GM12878 (cell line): Measurements from ENCODE around the gene GNB5. TPM values are rescaled to one million over a fixed set of nuclear protein-coding genes. Genes with fewer than 3 reads are reported as not detected.

Source experiments
- ATAC-seq: fragments of 200-7000 bp; cut with Tn5 transposase; 3 replicates; pipeline ENCODE4 v1.9.1; 2020; ENCODE audit warnings: mild to moderate bottlenecking, moderate library complexity
- BruUV-seq: library from RNA; stranded (reverse); fragments of 400-500 nt; replicated peaks from 2 replicates; lab custom pipeline; 2021; lab: Mats Ljungman, UMichigan
- CTCF ChIA-PET: fragments of 300-600 bp; sonication (Branson Sonifier 250); formaldehyde crosslinking; extraction: SDS; loops from one replicate; lab custom pipeline; 2021; ENCODE audit warnings: inconsistent platforms; lab: Yijun Ruan, JAX
- POLR2A ChIA-PET: fragments of 350-600 bp; formaldehyde crosslinking; extraction: SDS; loops from one replicate; lab custom pipeline; 2021; ENCODE audit warnings: inconsistent platforms; lab: Charles Lee
- RAD21 ChIA-PET: fragments of 300-600 bp; sonication (Branson Sonifier 250); formaldehyde crosslinking; loops from one replicate; lab custom pipeline; 2023; ENCODE audit warnings: antibody characterized with exemption; ENCODE audit not compliant: unreplicated experiment; lab: Charles Lee
- SMC1A ChIA-PET: fragments of 300-600 bp; sonication (Branson Sonifier 250); formaldehyde crosslinking; loops from one replicate; lab custom pipeline; 2023; ENCODE audit not compliant: unreplicated experiment, uncharacterized antibody; lab: Charles Lee
- DNase-seq: peaks from one replicate; pipeline ENCODE4 v3.0.0-alpha.2; 2011; ENCODE audit warnings: low read depth, low spot score
- FAIRE-seq: peaks from 3 replicates; lab custom pipeline; 2011; peaks lifted over from hg19 to GRCh38; lab: Jason Lieb, UNC
- H2AFZ ChIP-seq: 2 replicates; pipeline ENCODE4 v1.6.0; 2011; ENCODE audit warnings: low read depth, low read length, control low read depth; ENCODE audit not compliant: control insufficient read depth
- H3K27ac ChIP-seq: 2 replicates; pipeline ENCODE4 v1.5.1; 2011; ENCODE audit warnings: control low read depth; ENCODE audit not compliant: control insufficient read depth, insufficient read depth
- H3K27me3 ChIP-seq, 2 experiments: replicated peaks in 1 of 2; 2 replicates each; pipeline versions ENCODE4 v1.6.0 to v1.6.1; 2011; ENCODE audit warnings: low read length in 1 of 2; ENCODE audit not compliant: control insufficient read depth in 2 of 2, insufficient read depth in 2 of 2
- H3K36me3 ChIP-seq, 2 experiments: 2 replicates each; pipeline ENCODE4 v1.5.1; 2011; ENCODE audit warnings: low read length in 1 of 2; ENCODE audit not compliant: control insufficient read depth in 2 of 2, insufficient read depth in 2 of 2
- H3K4me1 ChIP-seq: 2 replicates; pipeline ENCODE4 v1.6.1; 2011; ENCODE audit warnings: mild to moderate bottlenecking, low read length, moderate library complexity, mixed read lengths; ENCODE audit not compliant: control insufficient read depth, insufficient read depth
- H3K4me2 ChIP-seq: 2 replicates; pipeline ENCODE4 v1.6.0; 2011; ENCODE audit warnings: control low read depth; ENCODE audit not compliant: control insufficient read depth, insufficient read depth
- H3K4me3 ChIP-seq: fragments of 200-600 bp; sonication (generic); 2 replicates; pipeline ENCODE4 v1.5.1; 2016
- H3K79me2 ChIP-seq: 2 replicates; pipeline ENCODE4 v1.6.0; 2011; ENCODE audit warnings: low read length; ENCODE audit not compliant: control insufficient read depth, insufficient read depth
- H3K9ac ChIP-seq: 2 replicates; pipeline ENCODE4 v1.8.0; 2011; ENCODE audit warnings: low read length, control low read depth, mixed read lengths; ENCODE audit not compliant: control insufficient read depth, insufficient read depth
- H3K9me3 ChIP-seq: replicated peaks from 3 replicates; pipeline ENCODE4 v1.5.1; 2011; ENCODE audit warnings: mild to moderate bottlenecking, low read length; ENCODE audit not compliant: control insufficient read depth, insufficient read depth
- H4K20me1 ChIP-seq: 2 replicates; pipeline ENCODE4 v1.6.0; 2011; ENCODE audit not compliant: control insufficient read depth, insufficient read depth
- ETV6 ChIP-seq, 2 experiments: fragments of 450-650 bp in 1 of 2; IDR thresholded peaks in 1 of 2; conservative IDR thresholded peaks in 1 of 2; 2 replicates each; pipeline ENCODE4 v1.6.1; 2014; ENCODE audit warnings: antibody characterized with exemption in 1 of 2, borderline replicate concordance in 1 of 2, low read depth in 1 of 2, mild to moderate bottlenecking in 1 of 2, moderate library complexity in 1 of 2
- FOXM1 ChIP-seq: IDR thresholded peaks from 2 replicates; pipeline ENCODE4 v1.6.1; 2012; ENCODE audit warnings: low read depth, mild to moderate bottlenecking, inconsistent platforms, low read length, moderate library complexity
- NFIC ChIP-seq: IDR thresholded peaks from 2 replicates; pipeline ENCODE4 v1.6.1; 2012; ENCODE audit warnings: low read depth, mild to moderate bottlenecking, inconsistent platforms, low read length, moderate library complexity
- whole genome bisulfite sequencing: methylation state at CpG from one replicate; pipeline ENCODE4 v1.1.6; 2016; ENCODE audit warnings: low lambda C conversion rate; ENCODE audit not compliant: insufficient replicate concordance, insufficient coverage; ENCODE audit errors: missing lambda C conversion rate; 5-methylcytosine and 5-hydroxymethylcytosine counted together
- in situ Hi-C: fragments of 300-500 bp; cut with MboI; formaldehyde crosslinking; loops from 9 replicates; pipeline ENCODE4 v1.14.3; 2018; ENCODE audit warnings: mixed read lengths
- intact Hi-C: fragments of 100-400 bp; cut with micrococcal nuclease; formaldehyde crosslinking; loops from one replicate; pipeline ENCODE4 v1.14.2; 2022; ENCODE audit not compliant: unreplicated experiment
- polyA plus RNA-seq, 11 experiments: library from polyadenylated mRNA; depleted of rRNA in 4 of 11; unstranded in 6 of 11; stranded (reverse) in 5 of 11; fragments of >200 nt; fragmentation: Nextera tagmentation in 4 of 11; fragmentation: Illumina TruSeq in 1 of 11; extraction: Ambion mirVana in 4 of 11; extraction: Trizol in 1 of 11; gene quantifications; 1 replicate in 1 of 11; 2 replicates in 10 of 11; pipeline versions ENCODE4 v1.2.1 to v1.2.3, GENCODE V29; 2011 to 2016; ENCODE audit warnings: inconsistent platforms in 2 of 11, missing spikeins in 2 of 11, low read depth in 1 of 11
- total RNA-seq, 4 experiments: library from RNA; depleted of rRNA in 3 of 4; stranded (reverse); fragments of >200 nt in 3 of 4; fragmentation: Illumina TruSeq in 1 of 4; extraction: Trizol in 1 of 4; gene quantifications; 2 replicates each; pipeline versions ENCODE4 v1.2.1 to v1.2.3, GENCODE V29; 2013 to 2021
- TF ChIP-seq, protein P1 (sequence below): fragments of 450-650 bp; IDR thresholded peaks from 2 replicates; pipeline ENCODE4 v1.6.1; 2018; ENCODE audit warnings: mild to moderate bottlenecking, low read depth, moderate library complexity; ENCODE audit not compliant: partially characterized antibody

GNB5 gene
- total and polyA plus RNA-seq, 10 of the 15 experiments (the other 5 are each of a cell fraction or from before 2014, with no cell fraction given) = 2.4 to 25.9 (median 15.2) TPM

DNA sequence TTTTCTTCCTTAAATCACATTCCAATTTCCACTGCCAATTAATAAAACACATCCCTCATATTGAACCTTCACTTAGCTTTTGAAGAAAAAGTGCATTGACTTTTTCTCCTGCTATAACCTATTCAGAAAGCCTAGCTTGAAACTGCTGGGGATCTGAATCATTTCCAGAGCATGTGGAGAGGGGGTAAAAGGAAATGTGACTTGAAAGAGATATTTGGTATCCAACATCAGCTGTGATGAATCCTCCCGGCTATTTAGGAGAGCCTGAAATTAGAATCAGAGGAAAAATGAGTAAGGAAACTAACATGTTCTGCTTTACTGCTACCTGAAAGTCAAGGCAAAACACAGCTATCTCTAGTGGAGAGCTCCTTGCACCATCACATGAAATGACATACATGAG lies 2.6 kb upstream of the GNB5 start (continued):
- TF ChIP-seq, protein P1, sequence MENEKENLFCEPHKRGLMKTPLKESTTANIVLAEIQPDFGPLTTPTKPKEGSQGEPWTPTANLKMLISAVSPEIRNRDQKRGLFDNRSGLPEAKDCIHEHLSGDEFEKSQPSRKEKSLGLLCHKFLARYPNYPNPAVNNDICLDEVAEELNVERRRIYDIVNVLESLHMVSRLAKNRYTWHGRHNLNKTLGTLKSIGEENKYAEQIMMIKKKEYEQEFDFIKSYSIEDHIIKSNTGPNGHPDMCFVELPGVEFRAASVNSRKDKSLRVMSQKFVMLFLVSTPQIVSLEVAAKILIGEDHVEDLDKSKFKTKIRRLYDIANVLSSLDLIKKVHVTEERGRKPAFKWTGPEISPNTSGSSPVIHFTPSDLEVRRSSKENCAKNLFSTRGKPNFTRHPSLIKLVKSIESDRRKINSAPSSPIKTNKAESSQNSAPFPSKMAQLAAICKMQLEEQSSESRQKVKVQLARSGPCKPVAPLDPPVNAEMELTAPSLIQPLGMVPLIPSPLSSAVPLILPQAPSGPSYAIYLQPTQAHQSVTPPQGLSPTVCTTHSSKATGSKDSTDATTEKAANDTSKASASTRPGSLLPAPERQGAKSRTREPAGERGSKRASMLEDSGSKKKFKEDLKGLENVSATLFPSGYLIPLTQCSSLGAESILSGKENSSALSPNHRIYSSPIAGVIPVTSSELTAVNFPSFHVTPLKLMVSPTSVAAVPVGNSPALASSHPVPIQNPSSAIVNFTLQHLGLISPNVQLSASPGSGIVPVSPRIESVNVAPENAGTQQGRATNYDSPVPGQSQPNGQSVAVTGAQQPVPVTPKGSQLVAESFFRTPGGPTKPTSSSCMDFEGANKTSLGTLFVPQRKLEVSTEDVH = no peak
- TF ChIP-seq ETV6 (conservative IDR thresholded peaks at IDR 0.05 in 1 of 2, IDR thresholded peaks at IDR 0.05 in 1 of 2; ENCODE audit: borderline replicate concordance in 1 of 2, low read depth in 1 of 2) = no peak
- TF ChIP-seq, all 136 proteins: peak for 0

DNA sequence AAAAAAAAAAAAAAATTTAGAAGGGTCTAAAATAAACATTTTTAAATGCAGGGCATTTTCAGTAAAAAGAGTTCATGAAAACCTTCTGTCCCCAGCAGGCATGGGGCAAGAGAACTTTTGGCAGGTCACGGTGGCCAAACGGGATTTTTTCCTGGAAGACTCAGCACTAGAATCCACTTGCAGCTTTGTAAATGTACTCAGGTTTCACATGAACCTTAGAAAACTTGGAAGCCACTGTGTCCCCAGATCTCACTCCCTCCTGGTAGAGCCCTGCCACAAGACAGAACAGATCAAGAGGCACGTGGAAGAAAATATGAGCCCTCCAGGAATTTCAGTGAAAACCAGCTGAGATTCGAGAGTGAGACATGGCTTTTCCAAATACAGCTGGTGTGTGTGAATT lies 2.1 kb upstream of the GNB5 start:
- CTCF ChIA-PET = interaction anchor here (1.0 to 2.4 kb wide), 4 partner anchors 9 to 24 kb away, joined by 3 to 23 read pairs (median 7); no protein-coding TSS in a partner anchor
- Histone ChIP-seq H3K9me3 (no peaks in the 10 kb centered on the region; the same call in 2 of the 3 replicates), H3K79me2 (no peaks in the 10 kb centered on the region), H3K27ac (no peak overlapping the region), H3K36me3 (no peaks in the 10 kb centered on the region), H3K4me2 (no peak overlapping the region), H3K4me1 (peaks cover 3% of the 10 kb centered on the region; the same call in 1 of the 2 replicates), H3K27me3 (no peaks in the 10 kb centered on the region), H3K4me3 (no peak overlapping the region), H3K9ac (no peak overlapping the region), H4K20me1 (no peaks in the 10 kb centered on the region), H2AFZ (no peak overlapping the region)
- WGBS = 67% methylated on average over 4 of the region's 4 CpGs
- TF ChIP-seq FOXM1 (no peak), NFIC (no peak)
- FAIRE-seq (no peak), DNase-seq (no peak), ATAC-seq (no peak)
- in situ Hi-C loops = no loop called here
- POLR2A ChIA-PET = interaction anchor here (0.9 kb wide), 1 partner anchor 9 kb away, joined by 3 read pairs; no protein-coding TSS in a partner anchor
- no TSS peak for BruUV-seq
- RAD21 ChIA-PET = interaction anchor here (2.0 kb wide), 1 partner anchor 9 kb away, joined by 5 read pairs; no protein-coding TSS in a partner anchor
- SMC1A ChIA-PET = interaction anchor here (1.0 to 2.2 kb wide), 5 partner anchors 9 to 28 kb away, joined by 3 to 10 read pairs (median 5); no protein-coding TSS in a partner anchor
- intact Hi-C loops = no loop called here
